Loucy (cell line): ENCODE data around the gene CCL25.

Experiments
- H2AFZ ChIP-seq: fragments of 200-600 bp; sonication (generic); 2 replicates; pipeline ENCODE4 v1.6.0; 2016; ENCODE audit warnings: antibody characterized with exemption, mild to moderate bottlenecking, low read length, moderate library complexity
- H3F3A ChIP-seq: fragments of 200-600 bp; 2 replicates; pipeline ENCODE4 v1.6.0; 2016; ENCODE audit warnings: antibody characterized with exemption, low read depth, mild to moderate bottlenecking
- H3K27me3 ChIP-seq: fragments of 200-600 bp; sonication (generic); 2 replicates; pipeline ENCODE4 v1.6.1; 2014; ENCODE audit warnings: low read length, mild to moderate bottlenecking; ENCODE audit not compliant: insufficient read depth, poor library complexity, severe bottlenecking
- H3K36me3 ChIP-seq: fragments of 200-600 bp; sonication (generic); 2 replicates; pipeline ENCODE4 v1.6.1; 2016; ENCODE audit warnings: low read length; ENCODE audit not compliant: insufficient read depth
- H3K4me1 ChIP-seq: fragments of 200-600 bp; sonication (generic); 2 replicates; pipeline ENCODE4 v1.5.1; 2014; ENCODE audit warnings: low read length, mild to moderate bottlenecking; ENCODE audit not compliant: insufficient read depth, poor library complexity, severe bottlenecking
- H3K4me2 ChIP-seq: fragments of 200-600 bp; sonication (generic); 2 replicates; pipeline ENCODE4 v1.6.0; 2014; ENCODE audit warnings: antibody characterized with exemption, low read length, low read depth, mild to moderate bottlenecking; ENCODE audit not compliant: poor library complexity, severe bottlenecking
- H3K4me3 ChIP-seq: fragments of 200-600 bp; sonication (generic); 2 replicates; pipeline ENCODE4 v1.5.1; 2014; ENCODE audit warnings: low read length, mild to moderate bottlenecking, mixed read lengths; ENCODE audit not compliant: poor library complexity, severe bottlenecking
- H3K79me2 ChIP-seq: fragments of 200-600 bp; sonication (generic); 2 replicates; pipeline ENCODE4 v1.6.1; 2014; ENCODE audit warnings: low read length; ENCODE audit not compliant: insufficient read depth
- H3K9ac ChIP-seq: fragments of 200-600 bp; sonication (generic); 2 replicates; pipeline ENCODE4 v1.6.0; 2014; ENCODE audit warnings: mild to moderate bottlenecking, low read depth, low read length, moderate library complexity; ENCODE audit not compliant: poor library complexity, severe bottlenecking
- H3K9me2 ChIP-seq: fragments of 200-600 bp; sonication (generic); replicated peaks from 2 replicates; pipeline ENCODE4 v1.6.1; 2016; ENCODE audit warnings: low read depth, low read length, mixed read lengths
- H3K9me3 ChIP-seq: fragments of 200-600 bp; sonication (generic); 2 replicates; pipeline ENCODE4 v1.6.1; 2014; ENCODE audit warnings: mild to moderate bottlenecking, antibody characterized with exemption, low read length, low read depth; ENCODE audit not compliant: insufficient read depth
- H4K20me1 ChIP-seq: fragments of 200-600 bp; sonication (generic); 2 replicates; pipeline ENCODE4 v1.6.0; 2014; ENCODE audit warnings: antibody characterized with exemption, low read length, mild to moderate bottlenecking; ENCODE audit not compliant: insufficient read depth, poor library complexity, severe bottlenecking
- CTCF ChIP-seq: fragments of 200-600 bp; sonication (generic); conservative IDR thresholded peaks from 2 replicates; pipeline ENCODE4 v1.5.1; 2014; ENCODE audit warnings: mild to moderate bottlenecking, antibody characterized with exemption, low read length
- EZH2phosphoT487 ChIP-seq: fragments of 200-600 bp; IDR thresholded peaks from 2 replicates; pipeline ENCODE4 v1.6.1; 2018; ENCODE audit warnings: antibody characterized with exemption, mild to moderate bottlenecking, moderate library complexity, borderline replicate concordance

CCL25 gene

GRCh38 chr19:8034178-8034525 lies 18.4 kb upstream of the CCL25 start:
- Histone ChIP-seq H3K79me2 (no peaks in the 10 kb centered on the region), H3K9me2 (no peaks in the 10 kb centered on the region), H3K27me3 (no peaks in the 10 kb centered on the region), H3K9ac (no peak overlapping the region), H3K4me1 (no peaks in the 10 kb centered on the region), H2AFZ (no peak overlapping the region), H3F3A (no peaks in the 10 kb centered on the region), H3K4me3 (no peak overlapping the region), H3K4me2 (no peak overlapping the region), H4K20me1 (no peaks in the 10 kb centered on the region), H3K9me3 (no peaks in the 10 kb centered on the region), H3K36me3 (no peaks in the 10 kb centered on the region)
- no peak for TF ChIP-seq EZH2phosphoT487
- no peak for TF ChIP-seq CTCF

GRCh38 chr19:8036434-8037099 lies 16.0 kb upstream of the CCL25 start:
- H3K9me2 ChIP-seq: no peaks in the 10 kb centered on the region
- no peak for TF ChIP-seq CTCF
- H3K4me3 ChIP-seq: no peak overlapping the region
- no peaks in the 10 kb centered on the region for H3K27me3 ChIP-seq
- no peaks in the 10 kb centered on the region for H3K9me3 ChIP-seq
- H4K20me1 ChIP-seq: no peaks in the 10 kb centered on the region
- H3K36me3 ChIP-seq: no peaks in the 10 kb centered on the region
- no peak overlapping the region for H2AFZ ChIP-seq
- no peaks in the 10 kb centered on the region for H3K4me1 ChIP-seq
- H3K9ac ChIP-seq: no peak overlapping the region
- no peaks in the 10 kb centered on the region for H3K79me2 ChIP-seq
- H3F3A ChIP-seq: no peaks in the 10 kb centered on the region
- H3K4me2 ChIP-seq: no peak overlapping the region

GRCh38 chr19:8038815-8039214 lies 13.7 kb upstream of the CCL25 start:
- Histone ChIP-seq H4K20me1 (no peaks in the 10 kb centered on the region), H3K4me3 (no peak overlapping the region), H3K79me2 (no peaks in the 10 kb centered on the region), H2AFZ (no peak overlapping the region), H3F3A (no peaks in the 10 kb centered on the region), H3K4me2 (no peak overlapping the region), H3K4me1 (no peaks in the 10 kb centered on the region), H3K9me2 (no peaks in the 10 kb centered on the region), H3K9me3 (no peaks in the 10 kb centered on the region), H3K9ac (no peak overlapping the region), H3K27me3 (no peaks in the 10 kb centered on the region), H3K36me3 (no peaks in the 10 kb centered on the region)
- TF ChIP-seq CTCF (no peak), EZH2phosphoT487 (no peak)
